Measurements from ENCODE around the gene TRAK1.
A peak's percentile ranks its signal among the peaks of the same experiment; 100 is the strongest.

TRAK1 gene

DNA sequence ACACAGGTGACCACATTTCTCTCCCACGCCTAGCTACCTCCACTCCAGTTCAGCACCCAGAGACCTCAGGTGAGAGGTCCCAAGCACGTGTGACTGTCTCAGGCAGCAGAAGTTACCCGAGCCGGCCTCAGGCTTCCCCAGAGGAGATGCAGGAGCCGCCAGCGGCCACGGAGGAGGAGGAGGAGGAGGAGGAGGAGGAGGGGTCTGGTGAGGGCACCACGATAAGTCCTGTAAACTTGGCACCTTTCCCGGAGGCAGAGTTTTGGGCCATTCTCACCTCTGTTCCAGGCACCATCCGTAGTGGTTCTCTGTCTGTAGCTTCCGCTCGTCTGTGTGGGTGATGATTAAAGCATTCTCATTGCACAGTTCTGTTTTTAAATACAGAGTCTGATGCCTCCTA is 118.8 kb downstream of the TRAK1 start:
- no peak for DNase-seq (ENCODE audit: low read depth)

DNA sequence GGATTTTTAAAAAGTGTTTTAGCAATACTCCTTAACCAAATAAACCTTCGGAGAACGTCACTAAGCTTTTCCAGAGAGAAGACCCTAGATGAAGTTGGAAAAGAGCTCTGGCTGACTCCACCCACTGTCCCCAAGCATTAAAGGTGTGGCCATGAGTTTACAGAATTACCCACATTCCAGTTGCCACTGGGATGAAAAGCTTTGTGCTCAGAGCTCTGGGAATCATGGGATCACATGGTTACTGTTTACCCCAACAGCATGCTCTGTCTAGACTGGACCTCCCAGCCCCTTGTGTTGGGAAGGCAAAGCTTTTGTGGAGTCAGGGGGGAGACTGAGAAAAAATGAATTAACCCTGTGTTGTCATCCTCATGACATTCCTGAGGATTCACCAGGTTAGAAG is 119.6 kb downstream of the TRAK1 start:
- DNase-seq (ENCODE audit: low read depth) = no peak

DNA sequence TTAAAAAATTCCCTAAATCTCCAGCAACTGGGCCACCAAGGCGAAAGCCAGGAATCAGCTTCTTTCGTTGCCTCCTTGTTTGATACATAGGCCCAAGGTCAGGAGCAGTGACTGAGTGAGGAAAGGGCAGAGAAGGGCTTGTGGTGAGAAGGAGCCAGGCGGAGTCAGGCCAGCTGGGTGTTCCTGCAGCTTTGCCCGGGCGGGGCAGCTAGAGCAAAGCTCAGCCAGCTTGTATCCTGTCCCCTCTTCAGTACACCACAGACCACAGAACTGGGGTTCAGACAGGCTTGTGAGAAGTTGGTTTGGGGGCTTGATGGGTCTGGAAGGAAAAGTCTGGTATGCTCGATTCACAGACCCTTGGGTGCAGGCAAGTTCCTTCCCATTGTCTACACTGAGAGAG is 122.3 kb downstream of the TRAK1 start:
- DNase-seq (ENCODE audit: low read depth) = no peak

DNA sequence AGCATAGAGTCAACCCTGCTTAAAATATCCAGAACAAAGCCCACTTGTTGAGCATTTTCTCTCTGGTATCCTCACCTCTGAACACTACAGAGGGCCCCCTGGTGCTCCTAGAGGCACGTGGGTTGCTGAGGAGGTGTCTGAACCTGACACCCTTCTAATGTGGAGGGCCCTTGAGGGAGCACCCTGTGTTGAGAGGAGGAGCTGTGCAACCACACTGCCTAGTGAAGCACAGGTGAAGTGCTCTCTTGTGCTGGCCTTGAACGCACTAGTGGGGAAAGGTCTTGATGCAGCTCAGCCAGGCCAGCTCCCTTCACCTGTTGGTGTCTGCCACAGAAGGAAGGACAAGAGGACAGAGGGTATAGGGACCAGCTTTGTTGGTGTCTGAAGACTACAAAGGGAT is 122.9 kb downstream of the TRAK1 start:
- no peak for DNase-seq (ENCODE audit: low read depth)

DNA sequence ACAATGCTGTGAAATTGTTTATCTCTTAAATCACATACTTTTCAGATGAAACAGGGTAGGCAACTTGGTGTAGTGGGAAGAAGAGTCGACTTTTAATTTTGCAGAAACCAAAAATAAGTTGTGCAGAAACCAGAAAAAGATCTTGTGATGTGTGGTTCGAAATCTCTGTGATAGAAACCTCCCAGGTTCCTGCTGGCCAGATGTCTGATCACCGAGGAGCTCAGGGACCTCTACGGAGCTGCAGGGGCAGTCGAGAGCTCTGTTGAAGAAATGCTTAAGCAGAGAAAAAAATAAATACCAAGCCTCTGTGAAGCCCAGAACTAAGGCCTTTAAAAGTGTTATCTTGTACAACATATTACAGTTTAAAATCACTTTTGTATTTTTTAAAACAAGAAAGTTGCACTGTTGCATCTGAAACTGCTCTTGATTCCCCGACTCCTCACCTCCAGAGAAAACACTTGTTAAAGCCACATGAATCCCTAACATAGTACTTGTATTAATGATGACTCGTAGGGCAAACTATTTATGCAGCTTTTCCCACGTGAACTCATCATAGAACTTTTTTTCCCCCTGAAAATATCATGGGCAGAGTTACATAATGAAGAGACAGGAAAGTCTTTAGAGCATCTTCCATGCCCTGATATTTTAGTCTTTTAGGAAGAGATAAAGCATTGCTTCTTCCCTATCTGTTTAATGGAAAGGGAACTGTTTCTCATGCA is 123.6 kb downstream of the TRAK1 start:
- no peak for DNase-seq (ENCODE audit: low read depth)

DNA sequence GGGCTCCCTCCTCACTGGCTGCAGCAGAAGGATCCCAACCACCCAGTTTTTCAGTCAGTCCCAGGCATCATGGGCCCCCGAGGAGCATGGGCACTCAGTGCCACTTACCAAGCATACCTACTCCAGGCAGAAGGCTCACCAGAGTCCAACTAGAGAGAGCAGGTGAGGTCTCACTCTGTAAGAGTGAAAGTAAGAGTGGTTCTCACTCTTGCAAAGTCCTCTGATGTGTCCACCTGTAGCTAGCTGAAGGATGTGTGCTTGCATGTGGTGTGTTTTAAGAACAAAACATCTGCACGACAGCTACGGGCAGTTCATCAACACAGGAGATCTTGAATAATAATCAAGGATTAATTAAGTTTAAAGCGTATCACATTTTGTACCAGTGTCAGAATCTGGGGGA is 125.1 kb downstream of the TRAK1 start:
- no peak for DNase-seq (ENCODE audit: low read depth)

DNA sequence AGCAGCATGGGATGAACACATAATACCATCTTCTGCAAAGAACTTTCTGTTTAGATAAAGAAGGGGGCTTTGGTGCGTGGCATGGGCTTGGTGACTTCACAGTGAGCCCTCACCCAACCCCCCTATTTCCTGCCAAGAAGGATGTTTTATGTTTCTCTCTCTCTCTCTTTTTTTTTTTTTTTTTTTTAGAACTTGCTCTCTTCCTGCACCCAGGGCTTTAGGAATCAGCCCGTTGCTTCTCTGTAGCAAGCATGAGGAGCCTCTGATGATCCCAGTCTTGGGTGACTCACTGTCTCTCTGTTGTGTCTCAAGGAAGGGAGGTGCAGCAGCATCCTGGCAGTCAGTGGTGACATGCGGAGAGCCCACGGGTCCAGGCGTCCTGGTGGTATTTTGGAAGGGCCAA is 125.8 kb downstream of the TRAK1 start:
- no peak for DNase-seq (ENCODE audit: low read depth)

DNA sequence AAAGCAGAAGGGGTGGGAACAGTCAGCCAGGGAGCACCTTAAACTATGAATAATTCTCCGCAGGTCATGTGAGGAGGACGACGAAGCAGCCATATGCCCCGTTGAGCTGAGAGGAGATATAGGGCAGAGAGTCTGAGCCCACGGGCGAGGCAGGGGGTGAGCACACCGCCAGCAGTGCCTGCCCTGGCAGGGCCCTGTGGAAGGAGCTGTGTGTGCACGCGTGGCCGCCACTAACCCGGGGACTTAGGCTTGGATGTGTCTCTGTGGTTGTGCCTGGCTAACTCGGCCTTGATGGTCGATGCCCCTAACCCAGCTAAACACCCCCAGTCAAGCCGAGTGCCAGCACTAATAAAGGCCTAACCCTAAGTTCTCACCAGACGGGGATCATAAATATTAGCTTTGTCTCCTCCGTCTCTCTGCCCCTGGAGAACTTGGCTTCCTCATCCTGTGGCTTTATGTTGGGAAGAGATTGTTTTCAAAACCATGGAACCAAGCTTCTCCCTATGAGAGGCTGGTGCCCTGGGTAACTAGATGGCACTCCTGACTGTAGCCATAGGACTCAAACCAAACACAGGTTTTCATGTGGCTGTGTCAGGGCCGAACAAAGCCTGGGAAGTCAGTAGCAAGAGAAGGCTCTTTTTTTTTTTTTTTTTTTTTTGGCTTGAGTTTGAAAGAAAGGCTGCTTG is 129.4 kb downstream of the TRAK1 start:
- DNase-seq (ENCODE audit: low read depth) = no peak

DNA sequence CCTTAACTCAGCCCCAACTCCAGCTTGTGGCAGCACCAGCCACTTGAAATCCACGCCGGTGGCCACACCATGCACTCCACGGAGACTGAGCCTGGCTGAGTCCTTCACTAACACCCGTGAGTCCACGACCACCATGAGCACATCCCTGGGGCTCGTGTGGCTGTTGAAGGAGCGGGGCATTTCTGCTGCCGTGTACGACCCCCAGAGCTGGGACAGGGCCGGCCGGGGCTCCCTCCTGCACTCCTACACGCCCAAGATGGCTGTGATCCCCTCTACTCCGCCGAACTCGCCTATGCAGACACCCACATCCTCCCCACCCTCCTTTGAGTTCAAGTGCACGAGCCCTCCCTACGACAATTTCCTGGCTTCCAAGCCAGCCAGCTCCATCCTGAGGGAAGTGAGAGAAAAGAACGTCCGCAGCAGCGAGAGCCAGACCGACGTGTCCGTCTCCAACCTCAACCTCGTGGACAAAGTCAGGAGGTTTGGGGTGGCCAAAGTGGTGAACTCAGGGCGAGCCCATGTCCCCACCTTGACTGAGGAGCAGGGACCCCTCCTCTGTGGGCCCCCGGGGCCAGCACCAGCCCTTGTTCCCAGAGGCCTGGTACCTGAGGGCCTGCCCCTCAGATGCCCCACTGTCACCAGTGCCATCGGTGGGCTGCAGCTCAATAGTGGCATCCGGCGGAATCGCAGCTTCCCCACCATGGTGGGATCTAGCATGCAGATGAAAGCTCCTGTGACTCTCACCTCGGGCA is 132.0 kb downstream of the TRAK1 start:
- DNase-seq (ENCODE audit: low read depth) = no peak

DNA sequence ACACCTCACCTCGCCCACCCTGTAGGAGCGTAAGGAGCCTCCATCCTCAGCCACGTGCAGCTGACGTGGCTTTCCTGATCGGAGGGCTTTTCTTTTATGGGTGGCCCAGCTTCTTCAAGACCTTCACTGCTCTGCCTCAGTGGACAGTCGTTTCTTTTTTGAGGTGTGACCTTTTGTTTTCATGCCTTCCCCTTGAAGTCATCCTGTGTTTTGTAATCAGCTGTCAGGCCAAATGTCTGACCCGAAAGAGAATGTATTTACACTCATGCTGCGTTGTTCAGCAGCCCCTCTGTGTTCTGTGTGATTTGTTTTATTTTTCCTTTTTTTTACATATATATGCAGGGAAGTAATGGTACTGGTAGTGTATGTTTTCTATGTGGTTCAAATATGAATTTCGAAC is 133.0 kb downstream of the TRAK1 start:
- no peak for DNase-seq (ENCODE audit: low read depth)

DNA sequence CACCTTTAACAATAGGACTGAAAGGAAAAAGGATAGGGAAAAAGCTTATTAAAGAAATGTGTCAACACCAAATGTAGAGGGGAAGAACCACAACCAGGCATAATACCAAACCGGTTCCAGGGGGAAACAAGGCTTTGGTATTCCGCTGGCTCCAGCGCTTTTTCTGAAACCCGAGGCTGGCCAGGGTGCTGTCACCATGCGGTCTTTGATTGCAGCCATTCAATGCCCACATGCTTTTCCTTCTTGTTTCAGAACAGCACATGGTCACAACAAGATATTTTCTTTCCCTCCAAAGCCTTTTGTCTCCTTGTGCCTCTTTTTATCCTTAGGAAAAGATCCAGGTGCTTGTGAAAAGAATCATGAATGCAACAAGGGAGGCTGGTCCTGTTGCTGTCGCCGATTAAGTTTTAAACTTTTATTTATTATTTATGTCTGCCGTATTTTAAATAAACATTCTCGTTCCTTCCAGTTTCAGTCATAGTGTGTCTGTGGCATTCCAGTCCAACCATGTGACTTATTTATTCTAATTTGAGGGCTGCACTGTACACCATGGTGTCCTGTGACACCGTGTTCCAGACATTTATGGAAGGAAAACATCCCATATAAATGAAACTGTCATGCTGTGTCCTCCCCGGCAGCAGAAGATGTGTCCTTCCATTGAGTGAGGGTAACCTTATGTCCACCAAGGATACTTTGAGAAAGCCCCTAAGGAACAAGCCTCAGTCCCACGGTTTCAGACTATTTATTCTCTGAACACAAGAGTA is 133.7 kb downstream of the TRAK1 start:
- no peak for DNase-seq (ENCODE audit: low read depth)

DNA sequence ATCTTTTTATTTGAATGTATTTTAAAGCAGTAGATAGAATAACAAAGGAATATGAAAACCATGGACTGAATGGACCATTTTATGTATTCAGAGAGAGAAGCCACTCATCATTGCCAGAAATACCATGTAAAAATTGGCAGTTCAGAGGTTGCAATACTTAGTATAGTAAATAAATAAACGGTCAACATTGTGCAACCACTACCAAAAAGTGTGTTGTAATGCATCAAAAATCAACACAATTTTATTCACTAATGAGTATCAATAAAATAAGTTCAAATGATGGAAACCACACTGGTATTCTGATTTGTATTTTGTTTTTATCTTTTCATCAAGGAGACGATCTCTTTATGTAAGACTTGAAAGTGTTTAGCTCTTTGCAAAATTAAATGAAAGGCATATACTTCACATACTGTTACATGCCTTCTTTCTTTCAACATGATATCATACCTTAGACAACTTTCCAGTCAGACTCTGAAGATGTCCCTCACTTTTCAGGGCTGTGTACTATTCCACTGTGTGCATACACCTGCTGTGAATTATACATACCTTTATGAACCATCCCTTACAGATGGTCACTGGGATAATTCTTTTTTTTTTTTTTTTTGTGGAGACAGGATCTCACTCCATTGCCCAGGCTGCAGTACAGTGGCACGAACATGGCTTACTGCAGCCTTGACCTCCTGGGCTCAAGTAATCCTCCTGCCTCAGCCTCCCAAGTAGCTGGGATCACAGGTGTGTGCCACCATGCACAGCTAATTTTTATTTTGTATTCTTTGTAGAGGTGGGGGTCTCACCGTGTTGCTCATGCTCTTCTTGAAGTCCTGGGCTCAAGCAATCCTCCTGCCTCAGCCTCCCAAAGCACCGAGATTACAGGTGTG is 134.6 kb downstream of the TRAK1 start:
- no peak for DNase-seq (ENCODE audit: low read depth)

DNA sequence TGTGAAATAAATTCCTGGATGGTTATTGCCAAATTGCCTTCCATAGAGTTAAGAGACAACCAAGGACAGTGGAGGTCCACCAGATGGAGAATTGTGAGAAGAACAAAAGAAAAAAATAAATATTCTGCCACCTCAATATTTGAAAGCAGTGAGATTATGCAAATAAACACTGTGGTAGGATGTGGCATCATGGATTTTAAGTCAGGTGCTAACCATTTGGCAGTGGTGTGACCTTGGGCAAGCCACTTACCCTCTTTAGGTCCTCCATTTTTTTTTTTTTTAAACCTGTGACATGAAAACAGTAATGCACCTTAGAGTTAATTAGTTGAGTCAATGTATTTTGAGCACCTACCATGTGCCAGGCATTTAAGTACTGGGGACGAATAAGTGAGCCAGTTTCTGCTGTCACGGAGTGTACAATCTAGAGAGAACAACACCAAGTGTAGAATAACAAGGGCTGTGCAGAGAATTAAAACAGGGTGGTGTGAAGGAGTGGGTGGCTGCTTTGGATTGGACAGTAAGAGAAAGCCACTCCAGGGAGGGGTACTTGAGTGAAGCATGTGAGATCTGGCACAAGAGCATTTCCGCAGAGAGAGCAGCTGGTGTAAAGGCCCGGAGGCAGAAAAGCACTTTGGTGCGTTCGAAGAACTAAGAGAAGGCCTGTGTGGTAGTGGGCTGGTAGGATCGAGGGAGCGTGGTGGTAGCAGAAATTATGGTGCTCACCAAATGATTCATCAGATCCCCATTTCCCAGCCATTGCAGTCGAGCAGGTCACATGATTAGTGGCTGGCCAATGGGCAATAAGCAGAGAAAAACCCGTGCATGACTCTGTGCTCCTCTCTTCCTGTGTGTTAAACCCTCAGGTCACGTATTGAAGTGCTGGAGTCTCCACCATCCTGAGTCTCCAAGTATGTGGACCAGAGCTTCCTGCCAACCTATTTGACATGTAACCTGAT is 135.6 kb downstream of the TRAK1 start:
- no peak for DNase-seq (ENCODE audit: low read depth)

DNA sequence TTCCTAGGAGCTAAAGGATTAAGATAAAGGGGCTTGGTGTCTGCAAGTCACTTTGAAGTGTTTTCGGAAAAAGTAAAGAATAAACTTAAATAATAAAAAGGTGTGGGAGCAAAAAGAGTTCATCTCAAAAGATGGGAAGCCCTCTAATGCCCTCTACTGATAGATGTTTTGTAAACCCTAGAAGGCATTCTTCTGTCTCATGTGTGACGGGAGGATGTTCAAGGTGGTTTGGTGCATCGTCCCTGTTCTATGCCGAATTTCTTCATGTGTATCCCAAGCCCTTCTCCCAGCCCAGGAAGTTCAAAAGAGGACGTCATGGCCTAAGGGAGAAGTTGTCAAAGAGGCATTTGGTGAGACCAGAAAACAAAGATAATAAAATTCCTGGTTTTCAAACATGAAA is 137.6 kb downstream of the TRAK1 start:
- DNase-seq (ENCODE audit: low read depth) = no peak

DNA sequence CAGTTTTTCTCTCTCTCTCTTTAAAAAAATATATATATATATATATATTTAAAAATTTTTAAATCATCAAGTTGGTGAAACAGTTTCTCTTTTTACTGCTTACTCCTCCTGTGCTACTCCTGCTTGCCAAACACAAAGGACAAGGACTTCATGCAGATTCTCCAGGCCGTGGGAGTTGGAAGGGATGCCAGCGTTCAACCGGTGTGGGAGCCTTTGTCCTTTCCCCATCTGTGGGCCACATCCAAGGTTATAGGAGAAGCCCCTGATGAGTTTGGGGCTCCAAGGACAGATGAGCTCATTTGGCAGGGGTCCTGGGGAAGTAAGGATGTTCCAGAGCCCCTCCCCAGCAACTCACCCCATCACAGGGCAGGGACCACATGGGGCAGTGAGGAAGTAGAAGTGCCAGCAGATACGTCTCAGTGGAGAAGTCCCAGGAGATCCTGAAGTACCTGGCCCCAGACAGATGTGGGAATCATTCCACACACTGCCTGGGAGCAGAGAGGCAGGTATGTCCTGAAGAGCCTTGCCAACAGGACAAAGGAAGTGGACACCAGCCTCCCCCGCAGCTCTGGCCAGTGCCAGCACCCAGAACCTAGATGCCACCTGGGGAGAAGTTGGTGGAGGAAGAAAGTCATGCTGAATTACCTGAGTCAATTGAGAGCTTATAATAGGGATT is 138.2 kb downstream of the TRAK1 start:
- no peak for DNase-seq (ENCODE audit: low read depth)

DNA sequence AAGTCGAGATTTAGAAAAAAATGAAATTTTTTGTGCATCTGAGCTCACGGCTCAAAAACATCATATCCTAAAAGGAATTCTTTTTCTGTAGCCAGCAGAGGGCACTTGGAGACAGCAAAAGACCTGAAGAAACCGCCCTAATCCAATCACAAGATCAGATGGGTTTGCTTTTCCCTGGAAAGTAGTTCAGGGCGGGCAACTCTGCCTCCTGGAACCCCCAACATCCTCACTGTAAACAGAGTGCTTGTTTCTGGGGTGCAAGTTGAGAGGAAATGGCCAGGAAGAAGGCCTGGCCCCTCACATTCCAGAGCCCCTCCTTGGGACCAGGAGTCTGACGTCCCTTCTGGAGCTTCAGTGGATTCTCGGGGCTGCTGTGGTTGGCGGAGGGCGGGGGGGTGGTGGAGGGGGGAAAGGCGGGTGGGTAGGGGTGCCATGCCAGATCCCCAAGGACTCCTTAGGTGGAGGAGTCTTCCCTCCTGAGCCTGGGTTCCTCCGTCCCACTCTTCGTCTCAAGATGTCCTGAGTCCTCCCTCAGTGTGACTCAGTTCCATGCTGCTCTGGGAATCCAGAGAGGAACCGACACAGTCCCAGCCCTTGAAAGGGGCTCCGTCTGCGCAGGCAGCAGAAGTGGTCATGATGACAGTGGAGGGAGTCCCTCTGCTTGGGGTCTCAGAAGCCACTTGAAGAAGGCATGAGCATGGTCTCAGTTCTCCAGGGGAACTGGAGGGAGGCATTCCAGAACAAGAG is 139.0 kb downstream of the TRAK1 start:
- peak; percentile 49 for DNase-seq (ENCODE audit: low read depth)

DNA sequence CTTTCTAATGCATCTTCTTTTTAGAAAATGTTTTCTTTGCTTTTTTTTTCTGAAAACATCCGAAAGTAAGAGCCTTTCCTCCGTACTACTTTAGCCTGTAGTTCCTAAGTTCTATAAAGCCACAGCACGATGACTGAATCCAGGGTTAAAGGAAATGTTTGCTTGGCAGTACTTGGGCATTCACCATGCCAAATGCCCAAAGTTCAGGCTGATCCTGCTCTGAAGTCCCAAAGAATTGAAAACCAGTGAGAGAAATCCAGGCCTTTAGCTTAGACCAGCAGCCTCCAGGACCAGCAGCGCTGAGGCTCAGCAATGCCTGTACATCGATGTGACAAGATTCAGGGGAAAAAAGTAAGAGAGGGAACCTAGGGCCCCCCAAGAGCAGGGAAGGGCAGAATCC is 139.7 kb downstream of the TRAK1 start:
- DNase-seq (ENCODE audit: low read depth) = no peak

DNA sequence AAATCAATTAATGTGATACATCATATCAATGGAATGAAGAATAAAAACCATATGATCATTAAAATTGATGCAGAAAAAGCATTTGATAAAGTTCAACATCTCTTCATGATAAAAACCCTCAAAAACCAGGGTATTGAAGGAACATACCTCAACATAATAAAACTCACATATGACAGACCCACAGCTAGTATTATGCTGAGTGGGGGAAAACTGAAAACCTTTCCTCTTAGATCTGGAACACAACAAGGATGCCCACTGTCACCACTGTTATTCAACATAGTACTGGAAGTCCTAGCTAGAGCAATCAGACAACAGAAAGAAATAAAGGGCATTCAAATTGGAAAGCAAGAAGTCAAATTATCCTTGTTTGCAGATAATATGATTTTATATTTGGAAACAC is 144.4 kb downstream of the TRAK1 start:
- DNase-seq (ENCODE audit: low read depth) = no peak

DNA sequence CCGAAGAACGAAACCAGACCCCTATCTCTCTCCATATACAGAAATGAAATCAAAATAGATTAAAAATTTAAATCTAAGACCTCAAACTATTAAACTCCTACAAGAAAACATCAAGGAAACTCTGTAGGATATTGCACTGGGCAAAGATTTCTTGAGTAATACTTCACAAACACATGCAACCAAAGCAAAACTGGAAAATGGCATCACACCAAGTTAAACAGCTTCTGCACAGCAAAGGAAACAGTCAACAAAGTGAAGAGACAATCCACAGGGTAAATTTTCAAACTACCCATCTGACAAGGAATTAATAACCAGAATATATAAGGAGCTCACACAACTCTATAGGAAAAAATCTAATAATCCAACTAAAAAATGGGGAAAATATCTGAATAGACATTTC is 145.5 kb downstream of the TRAK1 start:
- no peak for DNase-seq (ENCODE audit: low read depth)

Measured in fibroblast of the conjunctiva (primary cell).